Renal cortex interstitium (tissue), 15 donors: Measurements from ENCODE around the gene HHATL. TPM values are rescaled to one million over a fixed set of nuclear protein-coding genes. Genes with fewer than 3 reads are reported as not detected.

Source experiments
- DNase-seq, 11 donors: peaks; one replicate each; pipeline ENCODE4 v3.0.0-alpha.2; 2013; ENCODE audit warnings: low read depth in 9 of 11, low spot score in 4 of 11; ENCODE audit errors: extremely low read depth in 1 of 11
- long read RNA-seq, 16 experiments: transcript quantifications; one replicate each; lab custom pipeline, GENCODE V29; 2026
- polyA plus RNA-seq, 3 donors: library from polyadenylated mRNA; unstranded; fragments of 120-200 nt; gene quantifications; one replicate each; pipeline ENCODE4 v1.2.1, GENCODE V29; 2013; ENCODE audit not compliant: insufficient read length in 3 of 3

HHATL gene
- polyA plus RNA-seq, result under 1 TPM; 0.54 to 0.66 (median 0.61) TPM
- long read RNA-seq, donor 1, result 0 reads
- long read RNA-seq, donor 2, result 0 reads
- long read RNA-seq, donor 3, result 0 reads
- long read RNA-seq, donor 4, result 0 reads
- long read RNA-seq, donor 5, result 0 reads
- long read RNA-seq, donor 6, result 0 reads
- long read RNA-seq, donor 7, result 0 reads
- long read RNA-seq, donor 8, result 0 reads
- long read RNA-seq, donor 9, result 0 reads
- long read RNA-seq, donor 10, result 0 reads
- long read RNA-seq, donor 11, result 0 reads
- long read RNA-seq, donor 12, result 0 reads
- long read RNA-seq, donor 13, result 0 reads
- long read RNA-seq, donor 14, result 0 reads
- long read RNA-seq, donor 15, partial matches to known transcripts, result 0 of 1 reads
- long read RNA-seq, donor 15, other reads (novel, unspliced or antisense), result 0 of 1 reads
- long read RNA-seq, donor 16, result 0 reads

- no peak for DNase-seq
These were observed at the start of gene HHATL for GRCh38 chr3:42702066-42702951. TSS of gene HHATL (minus strand) at chr3:42702798. CDS start at chr3:42700826, 1,972 bp downstream.

- DNase-seq, result no peak
These were observed 49.0 kb upstream of the HHATL start for GRCh38 chr3:42751609-42752008.

GRCh38 chr3:42750834-42751233, 48.2 kb upstream of the HHATL start:
- DNase-seq, result no peak

- no peak for DNase-seq
These were observed 47.2 kb upstream of the HHATL start for GRCh38 chr3:42749753-42750231.

- no peak for DNase-seq
These were observed 46.6 kb upstream of the HHATL start for GRCh38 chr3:42749025-42749752.

GRCh38 chr3:42747581-42747980, 45.0 kb upstream of the HHATL start:
- no peak for DNase-seq

GRCh38 chr3:42746455-42747450, 44.2 kb upstream of the HHATL start:
- DNase-seq, result peak in 10 of 11 donors; percentile 37 to 77 (median 60)

GRCh38 chr3:42745776-42746454, 43.3 kb upstream of the HHATL start:
- DNase-seq, result no peak

- peak in 4 of 11 donors; percentile 33 to 52 (median 42) for DNase-seq
These were observed 42.7 kb upstream of the HHATL start for GRCh38 chr3:42745291-42745745.

- DNase-seq, result no peak
These were observed 40.8 kb upstream of the HHATL start for GRCh38 chr3:42743204-42743995.

- DNase-seq, result no peak
These were observed 40.1 kb upstream of the HHATL start for GRCh38 chr3:42742688-42743087.

- DNase-seq, result no peak
These were observed 39.7 kb upstream of the HHATL start for GRCh38 chr3:42742259-42742658.

- DNase-seq, result no peak
These were observed 39.2 kb upstream of the HHATL start for GRCh38 chr3:42741796-42742195.

GRCh38 chr3:42739401-42740158, 37.0 kb upstream of the HHATL start:
- peak in 4 of 11 donors; percentile 38 to 64 (median 58) for DNase-seq

GRCh38 chr3:42736531-42736930, 33.9 kb upstream of the HHATL start:
- DNase-seq, result no peak

GRCh38 chr3:42736081-42736480, 33.5 kb upstream of the HHATL start:
- no peak for DNase-seq
